ENCODE data around the gene ZNF428.

- TF ChIP-seq CTCF (IDR thresholded peaks at IDR 0.05), result no peak
- no peak for TF ChIP-seq EZH2 (IDR thresholded peaks at IDR 0.05)
- no peak for TF ChIP-seq EZH2phosphoT487 (IDR thresholded peaks at IDR 0.05)
These were observed 9.6 kb downstream of the ZNF428 start for GRCh38 chr19:43609872-43610271.

Measured in neural progenitor cell (in vitro differentiated cells).